ENCODE results near the gene SPIRE2. TPM values are rescaled to one million over a fixed set of nuclear protein-coding genes. Genes with fewer than 3 reads are reported as not detected.

SPIRE2 gene
- polyA plus RNA-seq, 1 donor from 2014 or later, result 45.0 TPM

GRCh38 chr16:89917773-89918452, 89.6 kb downstream of the SPIRE2 start:
- no peaks in the 10 kb centered on the region for H4K20me1 ChIP-seq (ENCODE audit: insufficient read depth)
- peak overlapping the region; percentile 45 for H3K4me3 ChIP-seq (ENCODE audit: low read length)
- H3K9ac ChIP-seq (ENCODE audit: low read length), result peak overlapping the region; percentile 29
- no peaks in the 10 kb centered on the region for H3F3A ChIP-seq (ENCODE audit: insufficient read depth, low read length, poor library complexity, severe bottlenecking)
- no peak overlapping the region for H3K27ac ChIP-seq (ENCODE audit: low read length)
- peaks cover 32% of the 10 kb centered on the region for H3K79me2 ChIP-seq (replicated peaks; ENCODE audit: insufficient read depth, low read length)
- no peaks in the 10 kb centered on the region for H3K9me2 ChIP-seq (ENCODE audit: insufficient read depth, low read length)
- H2AFZ ChIP-seq (ENCODE audit: low read depth, low read length), result no peak overlapping the region
- no peaks in the 10 kb centered on the region for H3K36me3 ChIP-seq (ENCODE audit: insufficient read depth, low read length)
- H3K4me2 ChIP-seq (ENCODE audit: low read length), result peak overlapping the region; percentile 25
- no peaks in the 10 kb centered on the region for H3K9me3 ChIP-seq (ENCODE audit: low read length)
- TF ChIP-seq CTCF (IDR thresholded peaks at IDR 0.05; ENCODE audit: poor library complexity, severe bottlenecking) (no peak), POLR2AphosphoS5 (IDR thresholded peaks at IDR 0.05) (peak; percentile 41), SMC3 (conservative IDR thresholded peaks at IDR 0.05; ENCODE audit: poor library complexity) (no peak), REST (IDR thresholded peaks at IDR 0.05; ENCODE audit: borderline replicate concordance) (no peak), EP300 (conservative IDR thresholded peaks at IDR 0.05; ENCODE audit: poor library complexity, severe bottlenecking) (no peak), MXI1 (conservative IDR thresholded peaks at IDR 0.05; ENCODE audit: poor library complexity, severe bottlenecking) (no peak), EZH2 (IDR thresholded peaks at IDR 0.05; ENCODE audit: borderline replicate concordance, insufficient read depth, low read length, poor library complexity, severe bottlenecking) (no peak), RAD21 (conservative IDR thresholded peaks at IDR 0.05) (no peak)
- no peaks in the 10 kb centered on the region for H3K27me3 ChIP-seq (ENCODE audit: insufficient read depth, low read depth, low read length)

- no peaks in the 10 kb centered on the region for H4K20me1 ChIP-seq (ENCODE audit: insufficient read depth)
- peak; percentile 19 for TF ChIP-seq CTCF (IDR thresholded peaks at IDR 0.05; ENCODE audit: poor library complexity, severe bottlenecking)
- no peak for TF ChIP-seq MXI1 (conservative IDR thresholded peaks at IDR 0.05; ENCODE audit: poor library complexity, severe bottlenecking)
- H3F3A ChIP-seq (ENCODE audit: insufficient read depth, low read length, poor library complexity, severe bottlenecking), result no peaks in the 10 kb centered on the region
- H3K4me2 ChIP-seq (ENCODE audit: low read length), result peak within 1 kb of the TSS; percentile 25
- no peak within 1 kb of the TSS for H2AFZ ChIP-seq (ENCODE audit: low read depth, low read length)
- peak within 1 kb of the TSS; percentile 29 for H3K9ac ChIP-seq (ENCODE audit: low read length)
- no peak within 1 kb of the TSS for H3K27ac ChIP-seq (ENCODE audit: low read length)
- no peaks in the 10 kb centered on the region for H3K9me2 ChIP-seq (ENCODE audit: insufficient read depth, low read length)
- H3K79me2 ChIP-seq (replicated peaks; ENCODE audit: insufficient read depth, low read length), result peaks cover 37% of the 10 kb centered on the region
- peak within 1 kb of the TSS; percentile 45 for H3K4me3 ChIP-seq (ENCODE audit: low read length)
- no peaks in the 10 kb centered on the region for H3K9me3 ChIP-seq (ENCODE audit: low read length)
- no peaks in the 10 kb centered on the region for H3K36me3 ChIP-seq (ENCODE audit: insufficient read depth, low read length)
- H3K27me3 ChIP-seq (ENCODE audit: insufficient read depth, low read depth, low read length), result no peaks in the 10 kb centered on the region
These were observed 90.4 kb downstream of the SPIRE2 start, which contains the start of gene MC1R for GRCh38 chr16:89918453-89919347. Gene MC1R, plus strand, starts transcription at chr16:89918862. Its CDS starts 397 bp downstream, at chr16:89919259.
